HCT116 (cell line): ENCODE measurements around the gene FOXR1.

Experiments
- CTCF ChIP-seq, 3 experiments: fragments of 200-600 bp in 1 of 3; sonication (generic) in 1 of 3; IDR thresholded peaks in 2 of 3; conservative IDR thresholded peaks in 1 of 3; 2 replicates each; pipeline ENCODE4 v1.5.1; 2012 to 2017; ENCODE audit warnings: low read depth in 2 of 3, low read length in 2 of 3, antibody characterized with exemption in 1 of 3, borderline replicate concordance in 1 of 3, control low read depth in 1 of 3, mild to moderate bottlenecking in 1 of 3, mixed read lengths in 1 of 3, mixed run types in 1 of 3, moderate library complexity in 1 of 3; ENCODE audit not compliant: insufficient read depth in 1 of 3
- MAX ChIP-seq: IDR thresholded peaks from 2 replicates; pipeline ENCODE4 v1.6.1; 2012
- POLR2A ChIP-seq: IDR thresholded peaks from 2 replicates; pipeline ENCODE4 v1.7.0; 2011; ENCODE audit warnings: borderline replicate concordance; ENCODE audit not compliant: insufficient read depth, insufficient read length; ENCODE audit errors: extremely low read depth
- POLR2AphosphoS5 ChIP-seq: IDR thresholded peaks from 2 replicates; pipeline ENCODE4 v1.6.1; 2011; ENCODE audit warnings: mild to moderate bottlenecking, low read depth, low read length, moderate library complexity
- RAD21 ChIP-seq: IDR thresholded peaks from 2 replicates; pipeline ENCODE4 v1.6.1; 2012; ENCODE audit warnings: low read depth, mild to moderate bottlenecking
- SIN3A ChIP-seq: IDR thresholded peaks from 2 replicates; pipeline ENCODE4 v1.6.1; 2012; ENCODE audit warnings: low read depth
- ZNF274 ChIP-seq: fragments of 200-500 bp; sonication (Bioruptor generic); IDR thresholded peaks from 2 replicates; pipeline ENCODE4 v1.6.1; 2014; ENCODE audit warnings: mild to moderate bottlenecking, low read depth, low read length, inconsistent platforms
- TF ChIP-seq, protein P1 (sequence below): IDR thresholded peaks from 2 replicates; pipeline ENCODE4 v1.6.1; 2012; ENCODE audit warnings: low read depth

DNA sequence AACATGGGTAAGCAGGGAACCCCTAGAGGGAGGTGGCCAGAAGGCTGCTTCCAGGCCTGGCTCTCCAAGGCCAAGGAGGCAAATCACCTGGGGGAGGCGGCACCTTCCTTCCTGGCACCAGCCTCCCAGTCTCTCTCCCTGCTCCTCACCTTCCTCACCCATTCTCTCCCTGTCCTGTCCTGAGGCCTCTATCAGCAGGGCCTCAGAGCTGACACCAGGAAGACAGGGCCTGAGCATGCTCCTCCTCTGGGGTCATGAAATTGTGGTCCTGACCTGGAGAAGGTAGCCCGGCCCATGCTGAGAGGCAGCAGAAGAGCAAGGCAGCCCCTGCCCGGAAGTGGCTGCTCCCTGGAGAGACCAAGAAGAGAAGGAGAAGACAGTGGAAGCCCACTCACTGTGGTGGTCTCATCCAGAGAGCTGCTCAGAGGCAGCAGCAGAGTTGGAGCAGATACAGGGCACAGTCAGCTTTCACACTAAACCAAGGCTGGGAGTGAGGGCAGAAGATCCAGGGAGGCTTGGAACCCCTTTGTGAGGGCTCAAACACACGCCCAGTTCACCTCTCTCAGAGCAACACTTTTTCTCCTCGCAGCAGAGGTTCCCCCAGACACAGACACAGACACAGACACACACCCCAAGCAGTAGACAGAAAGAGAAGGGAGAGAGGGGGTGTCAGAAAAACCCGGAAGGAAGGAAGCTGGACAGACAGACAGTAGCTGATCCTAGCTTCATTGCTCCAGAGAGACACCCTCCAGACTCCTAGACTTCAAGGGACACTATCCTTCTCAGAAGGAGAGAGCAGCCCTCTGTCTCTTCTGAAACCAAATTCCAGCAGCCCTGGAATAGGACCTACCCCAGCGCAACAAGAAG, 47.6 kb upstream of the FOXR1 start:
- TF ChIP-seq POLR2A: no peak
- no peak for TF ChIP-seq SIN3A
- TF ChIP-seq RAD21: no peak
- TF ChIP-seq CTCF (IDR thresholded peaks at IDR 0.05 in 2 of 3, conservative IDR thresholded peaks at IDR 0.05 in 1 of 3; ENCODE audit: borderline replicate concordance in 1 of 3, insufficient read depth in 1 of 3, low read depth in 2 of 3, low read length in 2 of 3): no peak
- TF ChIP-seq, protein P1, sequence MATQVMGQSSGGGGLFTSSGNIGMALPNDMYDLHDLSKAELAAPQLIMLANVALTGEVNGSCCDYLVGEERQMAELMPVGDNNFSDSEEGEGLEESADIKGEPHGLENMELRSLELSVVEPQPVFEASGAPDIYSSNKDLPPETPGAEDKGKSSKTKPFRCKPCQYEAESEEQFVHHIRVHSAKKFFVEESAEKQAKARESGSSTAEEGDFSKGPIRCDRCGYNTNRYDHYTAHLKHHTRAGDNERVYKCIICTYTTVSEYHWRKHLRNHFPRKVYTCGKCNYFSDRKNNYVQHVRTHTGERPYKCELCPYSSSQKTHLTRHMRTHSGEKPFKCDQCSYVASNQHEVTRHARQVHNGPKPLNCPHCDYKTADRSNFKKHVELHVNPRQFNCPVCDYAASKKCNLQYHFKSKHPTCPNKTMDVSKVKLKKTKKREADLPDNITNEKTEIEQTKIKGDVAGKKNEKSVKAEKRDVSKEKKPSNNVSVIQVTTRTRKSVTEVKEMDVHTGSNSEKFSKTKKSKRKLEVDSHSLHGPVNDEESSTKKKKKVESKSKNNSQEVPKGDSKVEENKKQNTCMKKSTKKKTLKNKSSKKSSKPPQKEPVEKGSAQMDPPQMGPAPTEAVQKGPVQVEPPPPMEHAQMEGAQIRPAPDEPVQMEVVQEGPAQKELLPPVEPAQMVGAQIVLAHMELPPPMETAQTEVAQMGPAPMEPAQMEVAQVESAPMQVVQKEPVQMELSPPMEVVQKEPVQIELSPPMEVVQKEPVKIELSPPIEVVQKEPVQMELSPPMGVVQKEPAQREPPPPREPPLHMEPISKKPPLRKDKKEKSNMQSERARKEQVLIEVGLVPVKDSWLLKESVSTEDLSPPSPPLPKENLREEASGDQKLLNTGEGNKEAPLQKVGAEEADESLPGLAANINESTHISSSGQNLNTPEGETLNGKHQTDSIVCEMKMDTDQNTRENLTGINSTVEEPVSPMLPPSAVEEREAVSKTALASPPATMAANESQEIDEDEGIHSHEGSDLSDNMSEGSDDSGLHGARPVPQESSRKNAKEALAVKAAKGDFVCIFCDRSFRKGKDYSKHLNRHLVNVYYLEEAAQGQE: no peak
- no peak for TF ChIP-seq MAX
- TF ChIP-seq ZNF274: no peak
- TF ChIP-seq POLR2AphosphoS5: 0 out of 2 replicates have a peak, but pooled peaks have one; percentile 14
